ENCODE measurements around the gene UBE3A.

UBE3A gene

DNA sequence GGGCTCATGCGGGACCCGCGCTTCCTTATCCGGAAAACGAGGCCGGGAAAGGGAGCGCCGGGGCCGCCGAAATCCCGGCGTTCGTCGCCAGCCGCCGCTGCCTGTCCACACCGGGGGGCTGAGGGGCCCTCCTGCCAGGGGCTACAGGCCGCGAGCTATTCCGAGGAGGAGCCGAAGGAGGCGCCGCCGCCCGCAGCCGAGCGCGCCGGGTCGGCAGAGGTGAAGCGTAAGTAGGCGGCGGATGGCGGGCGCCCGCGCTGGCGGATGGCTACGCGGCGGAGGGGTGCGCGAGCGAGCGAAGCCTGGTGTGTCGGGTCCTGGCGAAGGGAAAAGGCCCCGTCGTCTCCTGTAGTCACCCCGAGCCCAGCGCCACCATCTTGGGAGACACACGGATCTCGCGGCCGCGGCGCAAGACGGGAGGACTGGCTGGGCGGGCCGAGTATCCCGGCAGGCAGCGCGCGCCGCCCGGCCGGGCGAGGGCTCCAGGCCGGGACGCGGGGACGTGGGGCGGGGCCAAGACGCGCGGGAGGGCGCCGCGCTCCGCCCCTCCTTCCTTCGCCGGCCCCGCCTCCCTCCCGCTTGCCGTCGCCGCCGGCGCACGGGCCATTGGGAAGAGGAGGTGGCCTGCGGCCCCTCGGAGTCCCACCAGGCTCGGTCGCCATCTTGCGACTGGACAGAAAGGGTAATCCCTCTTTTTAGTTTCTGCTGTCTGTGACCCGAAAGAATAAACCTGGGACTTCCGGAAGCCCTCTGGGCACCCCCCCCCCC is at the start of gene UBE3A:
Gene UBE3A (minus strand): TSS at position 424 of the 768 bp plus-strand sequence. CDS start 29,917 bp downstream, outside the sequence.
- TF ChIP-seq, protein P1, sequence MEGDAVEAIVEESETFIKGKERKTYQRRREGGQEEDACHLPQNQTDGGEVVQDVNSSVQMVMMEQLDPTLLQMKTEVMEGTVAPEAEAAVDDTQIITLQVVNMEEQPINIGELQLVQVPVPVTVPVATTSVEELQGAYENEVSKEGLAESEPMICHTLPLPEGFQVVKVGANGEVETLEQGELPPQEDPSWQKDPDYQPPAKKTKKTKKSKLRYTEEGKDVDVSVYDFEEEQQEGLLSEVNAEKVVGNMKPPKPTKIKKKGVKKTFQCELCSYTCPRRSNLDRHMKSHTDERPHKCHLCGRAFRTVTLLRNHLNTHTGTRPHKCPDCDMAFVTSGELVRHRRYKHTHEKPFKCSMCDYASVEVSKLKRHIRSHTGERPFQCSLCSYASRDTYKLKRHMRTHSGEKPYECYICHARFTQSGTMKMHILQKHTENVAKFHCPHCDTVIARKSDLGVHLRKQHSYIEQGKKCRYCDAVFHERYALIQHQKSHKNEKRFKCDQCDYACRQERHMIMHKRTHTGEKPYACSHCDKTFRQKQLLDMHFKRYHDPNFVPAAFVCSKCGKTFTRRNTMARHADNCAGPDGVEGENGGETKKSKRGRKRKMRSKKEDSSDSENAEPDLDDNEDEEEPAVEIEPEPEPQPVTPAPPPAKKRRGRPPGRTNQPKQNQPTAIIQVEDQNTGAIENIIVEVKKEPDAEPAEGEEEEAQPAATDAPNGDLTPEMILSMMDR (conservative IDR thresholded peaks at IDR 0.05; ENCODE audit: control insufficient read depth, insufficient read depth, low read depth, low read length), result peak; percentile 3
- DNase-seq (ENCODE audit: low read depth), result peak; percentile 87
- H3K4me3 ChIP-seq (ENCODE audit: control insufficient read depth, low read depth, low read length), result peak within 1 kb of the TSS; percentile 82

- TF ChIP-seq, protein P1 (conservative IDR thresholded peaks at IDR 0.05; ENCODE audit: control insufficient read depth, insufficient read depth, low read depth, low read length), result no peak
- no peak overlapping the region for H3K4me3 ChIP-seq (ENCODE audit: control insufficient read depth, low read depth, low read length)
- no peak for DNase-seq (ENCODE audit: low read depth)
These were observed 48.5 kb upstream of the UBE3A start for GRCh38 chr15:25487226-25487884.

DNA sequence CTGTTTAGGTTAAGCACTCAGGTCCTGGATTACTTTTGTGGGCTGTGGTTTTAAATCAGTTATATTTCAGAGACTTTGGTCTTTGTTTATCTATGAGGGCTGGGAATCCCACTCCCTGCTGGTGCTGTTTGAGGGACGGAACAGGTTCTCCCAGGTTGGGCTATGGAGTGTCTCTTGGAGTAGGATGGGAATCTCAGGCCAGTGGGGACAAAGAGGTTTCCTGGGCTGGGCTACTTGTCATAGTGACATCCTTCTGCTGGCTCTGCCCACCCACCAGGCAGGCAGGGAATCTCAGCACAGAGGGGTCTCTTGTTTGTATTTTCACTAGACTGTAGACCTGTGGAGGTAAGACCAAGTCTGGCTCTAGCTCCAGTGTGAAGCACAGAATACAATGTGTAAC is 47.2 kb upstream of the UBE3A start:
- H3K4me3 ChIP-seq (ENCODE audit: control insufficient read depth, low read depth, low read length), result no peak overlapping the region
- TF ChIP-seq, protein P1 (conservative IDR thresholded peaks at IDR 0.05; ENCODE audit: control insufficient read depth, insufficient read depth, low read depth, low read length), result no peak
- no peak for DNase-seq (ENCODE audit: low read depth)

DNA sequence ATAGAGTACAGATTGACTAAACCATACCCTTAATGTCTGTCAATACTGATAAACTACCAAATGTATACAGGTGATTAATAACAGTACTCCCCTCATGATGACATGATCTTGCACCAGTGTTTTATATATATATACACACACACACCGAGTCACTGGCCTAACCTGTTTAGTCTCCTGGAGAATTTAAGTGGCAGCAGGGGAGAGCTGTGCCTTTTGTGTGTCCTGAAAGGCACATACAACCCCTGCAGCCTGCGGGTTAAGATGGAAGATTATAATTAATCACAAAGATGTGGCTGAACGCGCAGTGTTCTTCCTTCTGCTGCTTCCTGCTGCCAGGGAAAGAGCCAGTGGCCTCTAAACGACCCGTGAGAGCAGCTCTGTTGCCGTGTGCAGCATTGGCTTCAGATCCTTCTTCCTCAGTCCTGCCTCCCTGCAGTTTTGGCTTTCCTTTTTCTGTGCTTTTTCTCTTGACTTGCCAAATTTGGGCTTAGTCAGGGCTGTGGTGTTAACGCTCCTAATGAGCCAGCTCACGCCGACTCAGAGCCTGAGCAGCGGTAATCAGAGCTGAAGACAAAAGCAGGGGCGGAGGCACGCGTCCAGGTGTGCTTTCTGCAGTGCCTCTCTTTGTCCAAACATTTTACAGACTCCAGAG is 42.5 kb upstream of the UBE3A start:
- DNase-seq (ENCODE audit: low read depth), result no peak
- H3K4me3 ChIP-seq (ENCODE audit: control insufficient read depth, low read depth, low read length), result no peak overlapping the region
- TF ChIP-seq, protein P1 (conservative IDR thresholded peaks at IDR 0.05; ENCODE audit: control insufficient read depth, insufficient read depth, low read depth, low read length), result no peak

GRCh38 chr15:25478313-25478712 is 39.5 kb upstream of the UBE3A start:
- TF ChIP-seq, protein P1 (conservative IDR thresholded peaks at IDR 0.05; ENCODE audit: control insufficient read depth, insufficient read depth, low read depth, low read length), result no peak
- no peak overlapping the region for H3K4me3 ChIP-seq (ENCODE audit: control insufficient read depth, low read depth, low read length)
- no peak for DNase-seq (ENCODE audit: low read depth)

DNA sequence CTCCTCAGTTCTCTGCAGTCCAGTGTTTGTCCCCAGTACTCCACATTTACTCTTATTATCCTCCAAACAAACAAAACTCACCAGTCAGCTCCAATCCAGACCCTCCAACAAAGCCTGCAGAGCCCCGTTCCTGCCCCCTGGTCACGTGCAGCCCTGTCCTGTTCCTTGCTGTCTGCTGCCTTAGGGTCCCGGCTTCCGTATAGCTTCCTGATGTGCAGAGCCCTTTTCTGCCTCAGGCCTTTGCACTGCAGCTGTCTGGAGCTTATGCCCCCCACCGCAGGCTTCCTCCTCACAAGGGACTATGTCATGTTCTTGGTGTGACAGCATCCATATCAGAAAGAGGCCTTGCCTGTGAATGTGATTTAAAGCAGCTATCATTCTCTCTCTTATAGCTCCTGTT is 39.0 kb upstream of the UBE3A start:
- TF ChIP-seq, protein P1 (conservative IDR thresholded peaks at IDR 0.05; ENCODE audit: control insufficient read depth, insufficient read depth, low read depth, low read length), result no peak
- no peak overlapping the region for H3K4me3 ChIP-seq (ENCODE audit: control insufficient read depth, low read depth, low read length)
- DNase-seq (ENCODE audit: low read depth), result no peak

Data from fibroblast of mammary gland (primary cell).